HG02970 (cell line): ENCODE data around the gene TSPAN33.
"Not testable (repeated sequence)": the region's sequence is repeated elsewhere in the genome, so short reads cannot be mapped to it uniquely, and the experiment has no call there.

ENCODE experiments used
- ATAC-seq: cut with Tn5 transposase; IDR thresholded peaks from one replicate; pipeline ENCODE4 v1.9.1; 2021; ENCODE audit warnings: mild to moderate bottlenecking, moderate library complexity, moderate number of reproducible peaks; ENCODE audit not compliant: unreplicated experiment, low FRiP score

TSPAN33 gene

GRCh38 chr7:129169171-129169671 lies 24.7 kb downstream of the TSPAN33 start:
- no peak for ATAC-seq

- no peak for ATAC-seq
Observed at GRCh38 chr7:129169686-129170440, 25.4 kb downstream of the TSPAN33 start.

GRCh38 chr7:129170441-129171021 lies 26.0 kb downstream of the TSPAN33 start:
- ATAC-seq, result no peak

- ATAC-seq, result not testable (repeated sequence)
Observed at GRCh38 chr7:129173861-129174260, 29.4 kb downstream of the TSPAN33 start.

- no peak for ATAC-seq
Observed at GRCh38 chr7:129176916-129177710, 32.6 kb downstream of the TSPAN33 start.

GRCh38 chr7:129184981-129185670 lies 40.6 kb downstream of the TSPAN33 start:
- no peak for ATAC-seq

- no peak for ATAC-seq
Observed at GRCh38 chr7:129186749-129187260, 42.3 kb downstream of the TSPAN33 start.

GRCh38 chr7:129187681-129188371 lies 43.3 kb downstream of the TSPAN33 start:
- no peak for ATAC-seq

- no peak for ATAC-seq
Observed at GRCh38 chr7:129188372-129188891, 43.9 kb downstream of the TSPAN33 start, which contains the start of gene SMO. SMO (plus strand) TSS chr7:129188633; CDS start chr7:129189152, 519 bp downstream.

GRCh38 chr7:129188892-129189660 lies 44.6 kb downstream of the TSPAN33 start:
- no peak for ATAC-seq

GRCh38 chr7:129189661-129190310 lies 45.3 kb downstream of the TSPAN33 start:
- no peak for ATAC-seq

- no peak for ATAC-seq
Observed at GRCh38 chr7:129191272-129191671, 46.8 kb downstream of the TSPAN33 start.

- ATAC-seq, result no peak
Observed at GRCh38 chr7:129193892-129194291, 49.4 kb downstream of the TSPAN33 start.

GRCh38 chr7:129197771-129198170 lies 53.3 kb downstream of the TSPAN33 start:
- no peak for ATAC-seq

- ATAC-seq, result no peak
Observed at GRCh38 chr7:129199406-129199805, 54.9 kb downstream of the TSPAN33 start.

GRCh38 chr7:129202058-129202777 lies 57.7 kb downstream of the TSPAN33 start:
- no peak for ATAC-seq

- ATAC-seq, result no peak
Observed at GRCh38 chr7:129203050-129203741, 58.7 kb downstream of the TSPAN33 start.
